Measurements from ENCODE around the gene FAM168B.
A peak's percentile ranks its signal among the peaks of the same experiment; 100 is the strongest.
"Not testable (repeated sequence)": the region's sequence is repeated elsewhere in the genome, so short reads cannot be mapped to it uniquely, and the experiment has no call there.

FAM168B gene

GRCh38 chr2:131093696-131094462, 619 bp upstream of the FAM168B start:
- Histone ChIP-seq H3K4me2 (ENCODE audit: low read length) (peak overlapping the region; percentile 10), H4K8ac (ENCODE audit: low read depth, low read length) (peak overlapping the region; percentile 39), H3K4me1 (ENCODE audit: control insufficient read depth, low read depth, low read length) (no peaks in the 10 kb centered on the region), H3K27me3 (ENCODE audit: insufficient read depth, low read length, poor library complexity) (no peaks in the 10 kb centered on the region), H3K4me3 (ENCODE audit: low read length) (peak overlapping the region; percentile 78), H3K56ac (ENCODE audit: low read length) (peak overlapping the region; percentile 85), H2BK15ac (replicated peaks; ENCODE audit: low read depth) (no peak overlapping the region), H3K4ac (ENCODE audit: low read depth, low read length) (peak overlapping the region; percentile 41), H3K79me1 (ENCODE audit: low read length) (no peaks in the 10 kb centered on the region), H2AK5ac (ENCODE audit: low read length) (no peak overlapping the region), H3K27ac (ENCODE audit: low read depth, low read length) (peak overlapping the region; percentile 70), H3K18ac (ENCODE audit: low read length) (peak overlapping the region; percentile 96), H3K36me3 (ENCODE audit: control insufficient read depth, insufficient read depth, low read length) (no peaks in the 10 kb centered on the region), H2BK5ac (ENCODE audit: low read length) (no peak overlapping the region), H2BK120ac (ENCODE audit: low read depth, low read length) (no peak overlapping the region), H3K23ac (ENCODE audit: low read length) (no peak overlapping the region), H3K79me2 (ENCODE audit: control insufficient read depth, insufficient read depth, low read length) (peaks cover 34% of the 10 kb centered on the region), H3K9ac (ENCODE audit: low read length) (peak overlapping the region; percentile 78), H4K5ac (ENCODE audit: low read length) (no peak overlapping the region)
- WGBS (ENCODE audit: extremely low coverage, insufficient coverage, low lambda C conversion rate), result 100% methylated on average over 3 of the region's 37 CpGs
- no peak for DNase-seq

GRCh38 chr2:131092458-131093005, 728 bp downstream of the FAM168B start:
- Histone ChIP-seq H3K79me2 (ENCODE audit: control insufficient read depth, insufficient read depth, low read length) (peaks cover 45% of the 10 kb centered on the region), H2BK120ac (ENCODE audit: low read depth, low read length) (no peak overlapping the region), H3K23ac (ENCODE audit: low read length) (no peak overlapping the region), H4K8ac (ENCODE audit: low read depth, low read length) (no peak overlapping the region), H2AK5ac (ENCODE audit: low read length) (no peak overlapping the region), H3K79me1 (ENCODE audit: low read length) (peaks cover 1% of the 10 kb centered on the region), H3K18ac (ENCODE audit: low read length) (peak overlapping the region; percentile 95), H3K56ac (ENCODE audit: low read length) (peak overlapping the region; percentile 99), H3K9ac (ENCODE audit: low read length) (peak overlapping the region; percentile 85), H3K36me3 (ENCODE audit: control insufficient read depth, insufficient read depth, low read length) (peaks cover 5% of the 10 kb centered on the region), H3K4me3 (ENCODE audit: low read length) (peak overlapping the region; percentile 86), H3K4me1 (ENCODE audit: control insufficient read depth, low read depth, low read length) (no peaks in the 10 kb centered on the region), H3K27ac (ENCODE audit: low read depth, low read length) (peak overlapping the region; percentile 99), H3K4me2 (ENCODE audit: low read length) (peak overlapping the region; percentile 41), H3K4ac (ENCODE audit: low read depth, low read length) (peak overlapping the region; percentile 85), H2BK5ac (ENCODE audit: low read length) (no peak overlapping the region), H4K5ac (ENCODE audit: low read length) (no peak overlapping the region), H3K27me3 (ENCODE audit: insufficient read depth, low read length, poor library complexity) (no peaks in the 10 kb centered on the region), H2BK15ac (replicated peaks; ENCODE audit: low read depth) (no peak overlapping the region)
- WGBS (ENCODE audit: extremely low coverage, insufficient coverage, low lambda C conversion rate), result no CpG with 5 or more reads among the region's 26 CpGs
- DNase-seq, result no peak

GRCh38 chr2:131085646-131086045, 7.6 kb downstream of the FAM168B start:
- peaks cover 13% of the 10 kb centered on the region for H3K36me3 ChIP-seq (ENCODE audit: control insufficient read depth, insufficient read depth, low read length)

GRCh38 chr2:131081190-131081589, 12.1 kb downstream of the FAM168B start:
- DNase-seq, result no peak
- Histone ChIP-seq H3K4me2 (ENCODE audit: low read length) (no peak overlapping the region), H4K8ac (ENCODE audit: low read depth, low read length) (no peak overlapping the region), H3K4ac (ENCODE audit: low read depth, low read length) (no peak overlapping the region), H2BK5ac (ENCODE audit: low read length) (no peak overlapping the region), H3K4me1 (ENCODE audit: control insufficient read depth, low read depth, low read length) (peaks cover 9% of the 10 kb centered on the region), H3K56ac (ENCODE audit: low read length) (no peak overlapping the region), H2AK5ac (ENCODE audit: low read length) (no peak overlapping the region), H3K18ac (ENCODE audit: low read length) (no peak overlapping the region), H2BK120ac (ENCODE audit: low read depth, low read length) (no peak overlapping the region), H2BK15ac (replicated peaks; ENCODE audit: low read depth) (no peak overlapping the region), H3K4me3 (ENCODE audit: low read length) (no peak overlapping the region), H3K27me3 (ENCODE audit: insufficient read depth, low read length, poor library complexity) (no peaks in the 10 kb centered on the region), H4K5ac (ENCODE audit: low read length) (no peak overlapping the region), H3K27ac (ENCODE audit: low read depth, low read length) (no peak overlapping the region), H3K36me3 (ENCODE audit: control insufficient read depth, insufficient read depth, low read length) (peaks cover 11% of the 10 kb centered on the region), H3K9ac (ENCODE audit: low read length) (no peak overlapping the region), H3K79me2 (ENCODE audit: control insufficient read depth, insufficient read depth, low read length) (peaks cover 65% of the 10 kb centered on the region), H3K23ac (ENCODE audit: low read length) (no peak overlapping the region), H3K79me1 (ENCODE audit: low read length) (peaks cover 23% of the 10 kb centered on the region)
- no CpG with 5 or more reads among the region's 4 CpGs for WGBS (ENCODE audit: extremely low coverage, insufficient coverage, low lambda C conversion rate)

More at GRCh38 chr2:131085646-131086045, 7.6 kb downstream of the FAM168B start:
- H3K9ac ChIP-seq (ENCODE audit: low read length), result no peak overlapping the region
- no peak overlapping the region for H3K18ac ChIP-seq (ENCODE audit: low read length)
- no peak overlapping the region for H3K4me2 ChIP-seq (ENCODE audit: low read length)
- no peak overlapping the region for H3K23ac ChIP-seq (ENCODE audit: low read length)
- H4K8ac ChIP-seq (ENCODE audit: low read depth, low read length), result no peak overlapping the region
- H3K27ac ChIP-seq (ENCODE audit: low read depth, low read length), result no peak overlapping the region
- peaks cover 78% of the 10 kb centered on the region for H3K79me2 ChIP-seq (ENCODE audit: control insufficient read depth, insufficient read depth, low read length)
- H3K4me1 ChIP-seq (ENCODE audit: control insufficient read depth, low read depth, low read length), result no peaks in the 10 kb centered on the region
- DNase-seq, result no peak
- H4K5ac ChIP-seq (ENCODE audit: low read length), result no peak overlapping the region
- H2BK120ac ChIP-seq (ENCODE audit: low read depth, low read length), result no peak overlapping the region
- H2BK15ac ChIP-seq (replicated peaks; ENCODE audit: low read depth), result no peak overlapping the region
- no peak overlapping the region for H2BK5ac ChIP-seq (ENCODE audit: low read length)
- no peak overlapping the region for H2AK5ac ChIP-seq (ENCODE audit: low read length)
- H3K4me3 ChIP-seq (ENCODE audit: low read length), result no peak overlapping the region
- no peaks in the 10 kb centered on the region for H3K27me3 ChIP-seq (ENCODE audit: insufficient read depth, low read length, poor library complexity)
- H3K79me1 ChIP-seq (ENCODE audit: low read length), result peaks cover 13% of the 10 kb centered on the region
- WGBS (ENCODE audit: extremely low coverage, insufficient coverage, low lambda C conversion rate), result no CpG with 5 or more reads among the region's 2 CpGs
- no peak overlapping the region for H3K56ac ChIP-seq (ENCODE audit: low read length)
- H3K4ac ChIP-seq (ENCODE audit: low read depth, low read length), result no peak overlapping the region

- H2BK120ac ChIP-seq (ENCODE audit: low read depth, low read length); H3K23ac ChIP-seq (ENCODE audit: low read length); H3K18ac ChIP-seq (ENCODE audit: low read length); DNase-seq; H3K27ac ChIP-seq (ENCODE audit: low read depth, low read length); H2BK5ac ChIP-seq (ENCODE audit: low read length); H4K5ac ChIP-seq (ENCODE audit: low read length); H2AK5ac ChIP-seq (ENCODE audit: low read length); H4K8ac ChIP-seq (ENCODE audit: low read depth, low read length); H3K27me3 ChIP-seq (ENCODE audit: insufficient read depth, low read length, poor library complexity); H2BK15ac ChIP-seq (replicated peaks; ENCODE audit: low read depth); H3K56ac ChIP-seq (ENCODE audit: low read length); H3K4me2 ChIP-seq (ENCODE audit: low read length); H3K4ac ChIP-seq (ENCODE audit: low read depth, low read length); H3K4me3 ChIP-seq (ENCODE audit: low read length); H3K9ac ChIP-seq (ENCODE audit: low read length): not testable (repeated sequence)
- Histone ChIP-seq H3K4me1 (ENCODE audit: control insufficient read depth, low read depth, low read length) (peaks cover 15% of the 10 kb centered on the region), H3K79me2 (ENCODE audit: control insufficient read depth, insufficient read depth, low read length) (peaks cover 63% of the 10 kb centered on the region), H3K36me3 (ENCODE audit: control insufficient read depth, insufficient read depth, low read length) (peaks cover 11% of the 10 kb centered on the region), H3K79me1 (ENCODE audit: low read length) (peaks cover 25% of the 10 kb centered on the region)
- no CpG with 5 or more reads among the region's 6 CpGs for WGBS (ENCODE audit: extremely low coverage, insufficient coverage, low lambda C conversion rate)
Observed at GRCh38 chr2:131079931-131080330, 13.3 kb downstream of the FAM168B start.

All from mesendoderm (in vitro differentiated cells).